ENCODE data around the gene ZSWIM9. TPM values are rescaled to one million over a fixed set of nuclear protein-coding genes. Genes with fewer than 3 reads are reported as not detected.
"Not testable (repeated sequence)": the region's sequence is repeated elsewhere in the genome, so short reads cannot be mapped to it uniquely, and the experiment has no call there.

ZSWIM9 gene
- total RNA-seq, 1 donor from 2014 or later, result 5.2 TPM

- DNase-seq (ENCODE audit: low spot score), result no peak
Observed at GRCh38 chr19:48218997-48219396, 48.5 kb downstream of the ZSWIM9 start.

- DNase-seq (ENCODE audit: low spot score), result not testable (repeated sequence)
Observed at GRCh38 chr19:48220784-48221183, 50.3 kb downstream of the ZSWIM9 start.

- no peak for DNase-seq (ENCODE audit: low spot score)
Observed at GRCh38 chr19:48221628-48222027, 51.1 kb downstream of the ZSWIM9 start.

GRCh38 chr19:48230555-48231129 lies 60.2 kb downstream of the ZSWIM9 start:
- DNase-seq (ENCODE audit: low spot score), result no peak

- no peak for DNase-seq (ENCODE audit: low spot score)
Observed at GRCh38 chr19:48237057-48237456, 66.6 kb downstream of the ZSWIM9 start.

GRCh38 chr19:48239120-48239519 lies 68.6 kb downstream of the ZSWIM9 start:
- DNase-seq (ENCODE audit: low spot score), result no peak

GRCh38 chr19:48239582-48240141 lies 69.2 kb downstream of the ZSWIM9 start:
- DNase-seq (ENCODE audit: low spot score), result no peak

GRCh38 chr19:48241771-48242170 lies 71.3 kb downstream of the ZSWIM9 start:
- DNase-seq (ENCODE audit: low spot score), result not testable (repeated sequence)

- DNase-seq (ENCODE audit: low spot score), result no peak
Observed at GRCh38 chr19:48244281-48244680, 73.8 kb downstream of the ZSWIM9 start.

- DNase-seq (ENCODE audit: low spot score), result no peak
Observed at GRCh38 chr19:48246101-48246500, 75.6 kb downstream of the ZSWIM9 start.

- no peak for DNase-seq (ENCODE audit: low spot score)
Observed at GRCh38 chr19:48247212-48247611, 76.7 kb downstream of the ZSWIM9 start.

Other genes with a start within 250 kb of the ZSWIM9 start
- gene BSPH1, start 178.5 kb upstream of the ZSWIM9 start, total RNA-seq, result not detected
- not detected for gene ELSPBP1, start 176.0 kb upstream of the ZSWIM9 start, total RNA-seq
- gene CABP5, start 126.6 kb upstream of the ZSWIM9 start, total RNA-seq, result not detected
- 11.5 TPM for gene PLA2G4C, start 59.9 kb upstream of the ZSWIM9 start, total RNA-seq
- gene LIG1, start 336 bp upstream of the ZSWIM9 start, total RNA-seq, result 25.5 TPM
- gene CARD8, start 85.2 kb downstream of the ZSWIM9 start, total RNA-seq, result 47.3 TPM
- gene ZNF114, start 99.4 kb downstream of the ZSWIM9 start, total RNA-seq, result 0.44 TPM
- 31.6 TPM for gene EMP3, start 154.9 kb downstream of the ZSWIM9 start, total RNA-seq
- gene TMEM143, start 193.3 kb downstream of the ZSWIM9 start, total RNA-seq, result 6.7 TPM
- gene SYNGR4, start 193.7 kb downstream of the ZSWIM9 start, total RNA-seq, result not detected
- gene KDELR1, start 220.9 kb downstream of the ZSWIM9 start, total RNA-seq, result 146 TPM
- gene GRIN2D, start 223.0 kb downstream of the ZSWIM9 start, total RNA-seq, result 0.86 TPM

All from ureter (tissue), 1 donor.